GM18508 (cell line): ENCODE results near the gene PLLP.

Experiments
- ATAC-seq: cut with Tn5 transposase; IDR thresholded peaks from one replicate; pipeline ENCODE4 v1.9.1; 2021; ENCODE audit warnings: moderate number of reproducible peaks; ENCODE audit not compliant: insufficient read depth, unreplicated experiment

The PLLP gene

GRCh38 chr16:57258226-57258909, 26.1 kb downstream of the PLLP start:
- ATAC-seq, result no peak

DNA sequence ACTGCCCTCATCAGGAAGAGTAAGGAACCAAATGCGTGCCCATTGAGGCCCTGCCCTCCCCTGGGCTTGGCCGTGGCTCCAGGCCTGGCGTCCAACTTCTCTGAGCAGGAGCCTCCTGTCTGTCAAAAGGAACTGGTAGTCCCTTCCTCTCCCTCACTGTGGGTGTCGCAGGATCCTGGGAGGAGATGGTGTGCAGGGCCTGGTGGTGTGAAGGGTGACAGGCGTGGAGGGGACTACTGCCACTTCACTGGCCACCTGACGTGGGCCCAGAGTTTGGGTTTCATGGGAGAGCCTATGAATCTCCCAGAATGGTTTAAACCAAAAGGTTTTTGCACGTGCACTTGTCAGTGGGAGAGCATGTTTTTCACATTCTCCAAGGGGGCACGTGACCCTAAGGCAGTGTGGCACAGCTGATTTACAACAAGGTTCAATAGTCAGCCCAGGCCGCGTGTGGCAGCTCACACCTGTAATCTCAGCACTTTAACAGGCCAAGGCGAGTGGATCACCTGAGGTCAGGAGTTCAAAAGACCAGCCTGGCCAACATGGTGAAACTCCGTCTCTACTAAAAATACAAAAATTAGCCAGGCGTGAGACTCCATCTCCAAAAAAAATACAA, 26.9 kb downstream of the PLLP start:
- no peak for ATAC-seq

- no peak for ATAC-seq
Measured at GRCh38 chr16:57256601-57257395, 27.7 kb downstream of the PLLP start.

GRCh38 chr16:57255686-57256415, 28.6 kb downstream of the PLLP start:
- ATAC-seq, result no peak

DNA sequence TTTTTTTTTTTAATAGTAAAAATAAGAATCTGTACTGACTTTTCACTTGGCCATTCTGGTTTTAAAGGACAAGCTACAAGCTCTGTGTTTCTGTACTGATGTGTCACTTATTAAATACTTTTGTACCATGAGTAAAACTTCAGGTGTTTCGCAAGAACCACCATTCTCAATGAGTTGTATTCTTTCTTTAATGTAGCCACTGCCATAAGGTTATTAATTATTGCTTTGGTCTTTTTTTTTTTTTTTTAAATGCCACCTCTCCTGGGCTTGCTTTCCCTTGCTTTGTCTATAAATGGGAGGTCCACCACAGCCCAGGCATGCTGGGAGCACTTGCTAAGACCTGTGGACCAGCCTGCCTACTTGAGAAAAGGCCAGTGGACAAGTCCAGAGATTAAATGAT, 31.0 kb downstream of the PLLP start:
- no peak for ATAC-seq

GRCh38 chr16:57252148-57252721, 32.2 kb downstream of the PLLP start:
- ATAC-seq, result no peak

DNA sequence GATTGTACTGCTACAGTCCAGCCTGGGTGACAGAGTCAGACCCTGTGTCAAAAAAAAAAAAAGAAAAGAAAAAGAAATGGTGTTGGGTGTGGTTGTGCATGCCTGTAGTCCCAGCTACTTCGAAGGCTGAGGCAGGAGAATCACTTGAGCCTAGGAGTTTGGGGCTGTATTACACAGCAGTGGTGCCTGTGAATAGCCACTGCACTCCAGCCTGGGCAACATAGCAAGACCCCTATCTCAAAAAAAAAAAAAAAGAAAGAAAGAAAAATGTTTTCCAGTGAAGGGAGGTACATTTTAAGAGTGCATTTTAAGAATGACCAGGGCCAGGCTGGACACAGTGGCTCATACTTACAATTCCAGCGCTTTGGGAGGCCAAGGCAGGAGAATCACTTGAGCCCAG, 33.1 kb downstream of the PLLP start:
- no peak for ATAC-seq

DNA sequence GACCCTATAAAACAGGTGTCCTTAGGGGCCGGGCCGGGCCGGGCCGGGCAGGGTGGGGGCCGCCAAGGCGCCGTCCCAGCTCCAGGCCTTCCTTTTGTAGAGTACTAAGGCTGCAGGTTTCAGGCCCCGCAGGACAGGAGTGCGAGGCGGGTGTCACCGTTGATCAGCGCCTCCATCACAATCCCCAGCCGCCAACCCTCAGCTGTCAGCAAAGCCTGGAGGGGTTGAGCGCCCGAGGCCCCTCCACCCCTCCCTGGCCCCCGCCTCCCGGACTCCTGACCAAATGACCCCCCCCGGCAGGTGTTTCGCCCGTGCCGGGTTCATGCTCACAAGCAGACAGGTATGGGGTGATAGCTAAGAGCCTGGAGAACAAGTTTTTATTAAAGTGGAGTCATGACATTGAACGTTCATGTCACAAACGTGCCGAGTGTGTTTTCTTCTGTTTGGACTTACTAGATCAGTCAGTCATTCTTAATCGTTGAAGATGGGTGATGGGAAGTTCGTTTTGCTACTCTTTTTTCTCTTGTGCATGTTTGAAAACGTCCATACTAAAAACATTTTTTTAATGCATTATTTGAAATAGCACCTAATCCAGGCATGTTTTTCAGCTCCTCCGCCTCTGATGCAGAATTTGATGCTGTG, 38.9 kb downstream of the PLLP start:
- ATAC-seq, result no peak

- ATAC-seq, result peak; percentile 76
Measured at GRCh38 chr16:57244767-57245471, 39.6 kb downstream of the PLLP start, which contains the start of gene ARL2BP. Gene ARL2BP (plus strand): TSS chr16:57245259. CDS start chr16:57245368, 109 bp downstream.

DNA sequence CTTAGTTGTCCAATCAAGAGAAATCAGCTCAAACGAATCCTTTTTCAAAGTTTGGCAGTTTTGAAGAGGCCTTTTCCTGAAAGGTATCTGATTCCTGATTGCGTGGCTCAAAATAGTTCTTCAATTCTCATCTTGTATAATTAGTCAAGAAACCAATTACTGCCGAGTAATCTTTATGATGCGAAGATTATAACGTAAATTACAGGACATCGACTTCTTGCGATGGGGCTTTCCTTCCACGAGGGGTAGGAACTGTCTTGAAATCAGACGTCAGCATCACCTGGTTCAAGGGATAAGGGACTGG, 40.1 kb downstream of the PLLP start:
- ATAC-seq, result no peak

GRCh38 chr16:57242650-57243049, 41.8 kb downstream of the PLLP start:
- ATAC-seq, result no peak

- ATAC-seq, result no peak
Measured at GRCh38 chr16:57240851-57241250, 43.6 kb downstream of the PLLP start.

DNA sequence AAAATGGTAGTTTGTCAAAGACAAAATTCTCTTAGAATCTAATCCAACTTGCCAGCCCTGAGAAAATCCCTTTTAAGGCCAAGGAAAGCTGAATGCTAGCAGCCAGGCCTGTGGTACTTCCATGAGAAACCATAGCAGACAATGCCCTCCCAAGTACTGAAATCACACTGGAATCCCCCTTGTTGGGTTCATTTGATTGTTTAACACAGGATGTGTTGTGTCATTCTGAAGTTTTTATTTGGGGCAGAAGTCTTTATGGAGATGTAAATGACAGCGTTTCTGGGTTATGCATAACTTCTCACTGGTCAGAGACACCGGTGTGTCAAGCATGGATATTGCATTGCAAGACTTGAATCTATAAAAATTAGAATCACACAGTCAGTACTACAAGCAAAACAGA, 45.4 kb downstream of the PLLP start:
- no peak for ATAC-seq

DNA sequence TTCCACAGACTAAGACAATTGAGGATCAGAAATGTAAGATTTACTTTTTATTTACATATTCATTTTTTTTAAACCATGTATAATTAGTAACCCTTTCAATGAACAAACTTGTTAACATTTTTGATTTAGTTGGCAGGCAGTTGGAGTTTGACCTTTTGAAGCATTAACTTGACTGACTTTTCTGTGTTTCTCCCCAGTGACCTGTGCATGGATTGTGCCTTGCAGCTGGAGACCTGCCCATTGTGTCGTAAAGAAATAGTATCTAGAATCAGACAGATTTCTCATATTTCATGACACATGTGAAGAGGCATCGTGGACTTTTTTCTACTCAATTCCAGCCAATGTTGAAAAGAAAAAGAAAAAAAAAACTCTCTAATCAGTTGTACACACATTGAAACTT, 45.8 kb downstream of the PLLP start:
- ATAC-seq, result no peak

- ATAC-seq, result no peak
Measured at GRCh38 chr16:57236022-57236350, 48.5 kb downstream of the PLLP start.

DNA sequence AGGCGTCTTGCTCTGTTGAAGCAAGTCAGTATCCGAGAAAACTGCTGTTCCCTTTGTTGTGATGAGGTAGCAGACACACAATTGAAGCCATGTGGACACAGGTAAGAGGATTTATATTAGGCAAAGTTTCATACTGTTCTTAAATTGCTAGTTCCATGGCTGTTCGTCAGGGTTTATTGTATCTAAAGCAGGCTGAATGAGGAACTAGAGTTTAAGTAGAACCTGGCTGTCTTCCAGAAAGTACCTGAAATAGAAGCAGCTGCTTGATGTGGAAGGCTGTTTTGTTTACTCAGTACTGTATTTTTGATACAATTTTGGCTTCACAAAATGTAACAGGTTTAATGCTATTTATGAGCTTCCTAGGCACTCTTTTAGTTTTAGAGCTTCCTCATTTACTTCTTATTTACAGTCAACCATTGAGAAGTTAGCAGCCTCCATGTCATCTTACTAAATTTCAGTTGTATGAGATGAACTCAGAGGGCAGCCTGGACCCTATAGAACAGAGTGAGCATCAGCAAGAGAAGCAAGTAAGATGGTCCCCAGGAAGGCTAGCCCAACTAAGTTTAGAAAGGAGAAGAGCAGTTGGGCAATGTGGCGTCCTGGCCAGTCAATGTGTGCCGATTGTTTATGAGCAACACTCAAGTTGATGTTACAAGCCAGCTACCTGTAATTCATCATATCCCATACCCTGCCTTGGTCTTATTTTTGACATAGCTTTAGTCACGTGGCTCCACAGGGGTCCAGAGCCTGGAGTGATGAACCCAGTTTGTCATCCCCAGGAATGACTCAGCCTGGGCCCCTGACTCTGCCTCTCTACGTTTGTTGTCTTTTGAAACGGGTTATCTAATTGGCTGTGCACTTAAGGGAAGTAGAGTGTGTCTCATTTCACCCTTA, 49.1 kb downstream of the PLLP start:
- ATAC-seq, result no peak

GRCh38 chr16:57234707-57235092, 49.8 kb downstream of the PLLP start:
- ATAC-seq, result no peak

DNA sequence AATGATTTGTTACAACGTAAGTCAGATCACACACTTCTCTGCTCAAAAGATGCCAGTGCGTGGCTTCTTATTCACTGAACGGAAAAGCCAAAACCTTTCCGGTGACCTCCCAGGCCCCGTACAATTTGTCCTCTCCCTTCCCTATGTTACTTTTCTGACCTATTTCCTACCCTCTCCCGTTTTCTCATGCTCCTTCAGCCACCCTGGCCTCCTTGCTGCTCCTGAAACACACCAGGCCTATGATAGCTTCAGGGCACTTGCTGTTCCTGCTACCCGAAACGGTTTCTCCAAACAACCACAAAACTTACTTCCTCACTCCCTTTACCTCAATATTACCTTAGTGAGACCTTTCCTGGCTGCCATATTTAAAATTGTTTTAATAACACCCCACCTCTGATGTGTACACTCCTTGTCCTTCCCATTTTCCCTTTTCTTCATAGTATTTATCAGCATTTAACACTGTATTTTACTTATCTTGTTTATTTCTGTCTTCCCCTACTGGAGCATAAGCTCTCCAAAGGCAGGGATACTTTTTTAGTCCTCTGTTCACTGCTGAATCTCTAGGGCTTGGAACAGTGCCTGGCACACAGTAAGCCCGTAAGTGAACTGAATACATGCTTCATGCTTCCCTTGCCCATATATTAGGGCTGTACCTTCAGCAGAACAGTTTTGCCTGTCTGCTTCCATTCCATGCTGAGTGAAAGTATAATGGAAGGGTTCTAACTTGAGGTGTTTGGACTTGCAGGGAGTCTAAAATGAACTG, 50.3 kb downstream of the PLLP start:
- ATAC-seq, result no peak
